Right forelimb (tissue), 1 donor: ENCODE results near the gene PIK3CA.
"Not testable (repeated sequence)": the region's sequence is repeated elsewhere in the genome, so short reads cannot be mapped to it uniquely, and the experiment has no call there.

Experiments used
- DNase-seq: peaks from one replicate; pipeline ENCODE4 v3.0.0-alpha.2; 2018

PIK3CA gene

DNA sequence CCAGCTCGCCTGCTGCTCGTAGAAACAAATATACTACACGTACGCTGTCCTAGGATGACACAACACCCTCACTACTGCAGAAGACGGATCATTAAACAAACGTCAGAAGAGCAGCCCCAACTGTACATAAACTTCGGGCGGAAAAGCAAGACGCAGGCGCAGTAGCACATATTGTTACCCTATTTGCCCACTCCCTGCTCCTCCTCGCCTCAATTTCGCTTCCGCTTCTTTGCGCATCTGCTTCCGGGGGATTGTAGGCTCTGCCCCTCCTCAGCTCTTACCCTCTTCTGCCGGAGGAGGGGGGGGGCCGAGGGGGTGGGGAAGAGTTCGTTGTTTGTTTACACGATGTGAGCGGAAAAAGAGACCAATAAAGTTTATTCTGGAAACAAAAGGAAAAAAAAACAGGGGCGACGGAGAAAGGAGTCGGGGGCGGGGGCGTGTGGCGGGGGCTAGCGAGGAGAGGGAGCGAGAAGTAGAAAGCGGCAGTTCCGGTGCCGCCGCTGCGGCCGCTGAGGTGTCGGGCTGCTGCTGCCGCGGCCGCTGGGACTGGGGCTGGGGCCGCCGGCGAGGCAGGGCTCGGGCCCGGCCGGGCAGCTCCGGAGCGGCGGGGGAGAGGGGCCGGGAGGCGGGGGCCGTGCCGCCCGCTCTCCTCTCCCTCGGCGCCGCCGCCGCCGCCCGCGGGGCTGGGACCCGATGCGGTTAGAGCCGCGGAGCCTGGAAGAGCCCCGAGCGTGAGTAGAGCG is at the start of gene PIK3CA:
Gene PIK3CA (plus strand): TSS at position 485 of the 743 bp plus-strand sequence. CDS start 50,469 bp downstream, outside the sequence.
- DNase-seq, result peak; percentile 94

DNA sequence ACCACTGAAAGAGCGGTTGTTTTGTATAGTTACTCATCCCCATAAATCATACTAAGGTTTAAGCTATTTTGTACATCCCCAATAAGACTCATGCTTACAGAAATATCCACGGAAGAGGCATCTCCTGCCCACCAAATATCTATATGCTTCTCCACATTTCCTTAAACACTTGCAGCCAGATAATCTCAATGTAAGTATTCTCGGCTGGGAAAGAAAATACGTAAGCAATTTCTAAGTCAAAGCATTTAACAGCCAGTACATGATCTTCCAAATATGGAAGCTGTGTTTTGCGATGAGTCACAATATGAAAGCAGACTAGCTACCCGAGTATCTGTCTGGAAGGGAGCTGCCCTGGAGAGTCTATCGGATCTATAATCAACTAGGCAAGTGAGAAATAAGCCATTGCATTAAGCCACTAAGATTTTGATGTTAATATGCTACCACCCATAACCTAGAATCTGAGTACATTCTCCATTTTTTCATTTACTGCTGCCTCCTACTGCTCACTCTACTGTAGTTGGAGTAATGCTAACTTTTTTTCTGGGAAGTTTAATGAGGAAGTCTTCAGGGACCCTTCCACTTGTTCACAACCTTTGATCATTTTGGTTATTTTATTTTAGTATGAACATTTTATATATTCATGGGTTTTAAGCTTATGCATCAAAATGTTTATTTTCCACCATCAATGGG is 49.6 kb upstream of the PIK3CA start:
- no peak for DNase-seq

DNA sequence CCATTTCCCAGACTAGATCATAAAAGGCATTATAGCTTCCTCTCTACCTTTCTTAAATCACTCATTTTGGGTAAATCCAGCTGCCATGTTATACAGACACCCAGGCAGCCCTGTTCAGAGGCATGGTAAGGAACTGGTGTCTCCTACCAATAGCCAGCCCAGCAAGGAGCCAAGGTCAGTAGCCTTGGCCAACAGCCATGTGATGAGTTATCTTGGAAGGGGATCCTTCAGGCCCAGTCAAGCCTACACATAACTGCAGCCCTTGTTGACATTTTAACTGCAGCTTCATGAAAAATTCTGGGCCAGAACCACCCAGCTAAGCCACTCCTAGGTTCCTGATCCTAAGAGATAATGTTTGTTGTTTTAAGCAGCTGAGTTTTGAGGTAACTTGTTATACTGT is 47.5 kb upstream of the PIK3CA start:
- DNase-seq, result no peak

DNA sequence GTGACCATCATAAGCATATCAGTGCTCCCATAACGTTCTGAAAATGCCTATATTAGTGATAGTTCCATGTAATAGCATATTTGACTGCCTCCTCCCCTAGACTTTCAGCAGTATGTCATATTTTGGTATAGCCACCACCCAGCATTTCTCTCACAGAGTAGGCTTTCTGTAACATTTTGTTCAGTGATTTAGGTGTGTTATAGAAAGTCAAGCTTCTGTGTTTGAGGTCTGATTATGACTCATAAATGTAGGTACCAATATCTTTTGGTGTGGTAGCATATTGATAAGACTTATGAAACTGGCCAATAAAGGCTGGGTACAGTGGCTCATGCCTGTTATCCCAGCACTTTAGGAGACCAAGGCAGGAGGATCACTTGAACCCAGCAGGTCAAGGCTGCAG is 42.3 kb upstream of the PIK3CA start:
- DNase-seq, result no peak

DNA sequence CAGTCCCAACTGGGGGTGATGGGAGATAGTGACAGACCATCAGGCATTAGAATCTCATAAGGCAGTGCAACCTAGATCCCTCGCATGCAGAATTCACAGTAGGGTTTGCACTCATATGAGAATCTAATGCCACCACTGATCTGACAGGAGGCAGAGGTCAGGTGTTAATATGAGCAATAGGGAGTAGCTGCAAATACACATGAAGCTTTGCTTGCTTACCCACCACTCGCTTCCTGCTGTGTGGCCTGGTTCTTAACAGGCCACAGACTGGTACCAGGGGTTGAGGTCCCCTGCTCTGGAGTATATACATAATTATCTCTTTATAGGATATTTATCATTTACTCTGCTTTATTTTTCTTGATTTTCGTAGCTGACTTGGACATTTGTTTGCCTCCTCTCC is 40.5 kb upstream of the PIK3CA start:
- no peak for DNase-seq

DNA sequence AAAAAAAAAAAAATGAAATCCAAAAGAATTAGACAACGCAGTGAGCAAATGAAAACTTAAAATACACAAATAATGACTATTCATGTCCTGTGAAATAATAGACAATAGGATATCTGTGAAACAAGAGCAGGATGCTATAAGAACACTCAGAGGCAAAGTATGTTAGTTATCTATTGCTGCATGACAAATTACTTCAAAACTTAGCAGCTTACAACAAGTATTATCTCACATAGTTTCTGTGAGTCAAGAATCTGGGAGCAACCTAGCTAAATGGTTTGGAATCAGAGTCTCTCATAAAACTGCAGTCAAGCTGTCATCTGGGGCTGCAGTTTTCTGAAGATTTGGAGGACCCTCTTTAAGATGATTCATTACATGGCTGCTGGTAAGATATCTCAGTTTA is 40.1 kb upstream of the PIK3CA start:
- no peak for DNase-seq

DNA sequence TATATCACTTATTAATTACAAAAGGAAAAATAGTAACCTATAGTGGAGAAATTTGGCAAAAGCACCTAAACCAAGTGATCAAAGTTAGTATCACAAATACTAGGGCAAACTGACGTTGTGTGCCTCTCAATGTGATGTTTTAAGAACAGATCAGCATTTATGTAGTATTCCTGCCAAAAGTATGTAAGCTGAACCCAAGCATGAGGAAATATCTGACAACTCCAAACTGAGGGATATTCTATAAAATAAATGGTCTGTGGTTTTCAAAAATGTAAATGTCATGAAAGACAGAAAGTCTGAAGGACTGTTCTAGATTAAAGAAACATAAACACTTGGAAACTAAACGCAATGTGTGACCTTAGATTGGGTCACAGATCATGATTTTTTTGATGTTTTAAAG is 34.3 kb upstream of the PIK3CA start:
- DNase-seq, result no peak

DNA sequence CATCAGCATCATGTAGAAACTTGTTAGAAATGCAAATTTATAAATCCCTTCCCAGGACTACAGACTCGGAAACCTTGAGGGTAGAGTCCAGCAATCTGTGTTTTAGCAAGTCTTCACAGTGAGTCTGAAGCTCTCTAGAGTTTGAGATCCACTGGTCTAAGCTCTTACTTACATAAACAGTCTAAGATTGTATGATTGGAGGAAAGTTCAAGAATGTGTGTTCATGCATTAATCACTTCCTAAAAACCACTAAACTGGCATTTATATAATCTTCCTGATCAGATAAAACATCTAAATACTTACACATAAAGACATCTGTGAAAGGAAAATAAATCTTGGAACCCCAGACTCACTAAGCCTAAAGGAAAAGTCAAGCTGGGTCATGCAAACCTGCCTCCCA is 32.7 kb upstream of the PIK3CA start:
- not testable (repeated sequence) for DNase-seq

DNA sequence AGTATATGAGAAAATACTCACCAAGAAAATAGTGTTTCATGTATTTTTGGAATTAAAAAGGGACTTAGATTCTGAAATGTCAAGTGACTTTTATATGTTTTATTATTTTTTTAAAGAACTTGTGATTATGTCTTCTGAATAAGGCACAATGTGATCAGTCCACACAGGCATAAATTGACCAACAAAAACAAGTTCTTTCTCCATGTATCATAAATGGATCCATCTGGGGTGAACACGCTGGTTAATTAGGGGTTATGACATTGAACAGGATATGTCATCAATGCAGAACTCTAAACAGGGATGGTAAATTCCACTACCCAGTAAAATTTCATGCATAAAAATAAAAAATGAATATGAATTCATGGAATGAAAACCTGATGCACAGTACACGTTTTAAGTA is 31.3 kb upstream of the PIK3CA start:
- no peak for DNase-seq

DNA sequence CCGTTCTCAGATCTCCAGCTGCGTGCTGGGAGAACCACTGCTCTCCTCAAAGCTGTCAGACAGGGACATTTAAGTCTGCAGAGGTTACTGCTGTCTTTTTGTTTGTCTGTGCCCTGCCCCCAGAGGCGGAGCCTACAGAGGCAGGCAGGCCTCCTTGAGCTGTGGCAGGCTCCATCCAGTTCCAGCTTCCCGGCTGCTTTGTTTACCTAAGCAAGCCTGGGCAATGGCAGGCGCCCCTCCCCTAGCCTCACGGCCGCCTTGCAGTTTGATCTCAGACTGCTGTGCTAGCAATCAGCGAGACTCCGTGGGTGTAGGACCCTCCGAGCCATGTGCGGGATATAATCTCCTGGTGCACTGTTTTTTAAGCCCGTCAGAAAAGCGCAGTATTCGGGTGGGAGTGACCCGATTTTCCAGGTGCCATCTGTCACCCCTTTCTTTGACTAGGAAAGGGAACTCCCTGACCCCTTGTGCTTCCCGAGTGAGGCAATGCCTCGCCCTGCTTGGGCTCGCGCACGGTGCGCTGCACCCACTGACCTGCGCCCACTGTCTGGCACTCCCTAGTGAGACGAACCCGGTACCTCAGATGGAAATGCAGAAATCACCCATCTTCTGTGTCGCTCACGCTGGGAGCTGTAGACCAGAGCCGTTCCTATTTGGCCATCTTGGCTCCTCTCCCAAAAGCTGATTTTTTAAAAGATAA is 15.8 kb upstream of the PIK3CA start:
- DNase-seq, result not testable (repeated sequence)

DNA sequence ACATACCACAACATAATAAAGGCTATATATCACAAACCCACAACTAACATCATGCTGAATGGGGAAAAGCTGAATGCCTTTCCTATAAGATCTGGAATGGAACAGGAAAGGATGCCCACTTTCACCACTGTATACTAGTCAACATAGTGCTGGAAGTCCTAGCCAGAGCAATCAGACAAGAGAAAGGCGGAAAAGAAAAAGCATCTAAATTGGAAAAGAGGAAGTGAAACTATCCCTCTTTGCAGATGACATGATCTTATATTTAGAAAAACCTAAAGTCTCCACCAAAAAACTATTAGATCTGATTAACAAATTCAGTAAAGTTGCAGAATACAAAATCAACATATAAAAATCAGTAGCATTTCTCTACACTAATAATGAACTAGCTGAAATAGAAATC is 14.6 kb upstream of the PIK3CA start:
- DNase-seq, result no peak

DNA sequence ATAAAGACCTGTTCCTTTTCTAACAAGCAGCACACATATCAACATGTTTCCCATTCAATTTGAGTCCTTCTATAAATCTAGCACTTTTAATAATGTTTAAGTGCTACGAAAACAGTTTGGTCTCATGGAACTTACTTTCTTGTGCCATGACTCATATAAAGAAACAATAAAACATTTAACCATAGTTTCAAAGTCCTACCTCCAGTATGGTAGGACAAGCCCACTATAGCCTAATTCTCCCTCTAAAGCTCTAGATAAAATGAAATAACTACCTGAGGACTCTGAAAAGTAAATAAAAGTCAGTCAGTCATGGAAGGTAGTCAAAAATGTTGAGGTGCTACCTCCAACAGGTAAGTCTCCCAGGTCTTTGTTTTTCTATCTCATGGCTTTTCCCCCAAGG is 12.0 kb upstream of the PIK3CA start:
- no peak for DNase-seq

DNA sequence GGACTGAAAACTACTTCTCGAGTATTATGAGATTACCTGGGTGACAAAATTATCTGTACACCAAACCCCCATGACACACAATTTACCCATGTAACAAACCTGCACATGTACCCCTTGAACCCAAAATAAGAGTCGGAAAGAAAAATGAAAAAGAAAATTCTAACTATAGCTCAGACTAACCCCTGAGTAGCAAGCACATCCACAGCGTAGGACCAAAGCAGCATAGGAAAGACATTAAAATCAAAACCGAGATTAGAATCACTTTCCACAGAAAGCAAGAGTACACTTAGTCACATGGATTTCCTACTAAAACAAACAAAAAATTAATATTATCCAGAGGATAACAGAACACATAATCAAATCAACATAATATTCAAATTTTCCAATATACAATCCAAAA is 6.3 kb upstream of the PIK3CA start:
- no peak for DNase-seq

DNA sequence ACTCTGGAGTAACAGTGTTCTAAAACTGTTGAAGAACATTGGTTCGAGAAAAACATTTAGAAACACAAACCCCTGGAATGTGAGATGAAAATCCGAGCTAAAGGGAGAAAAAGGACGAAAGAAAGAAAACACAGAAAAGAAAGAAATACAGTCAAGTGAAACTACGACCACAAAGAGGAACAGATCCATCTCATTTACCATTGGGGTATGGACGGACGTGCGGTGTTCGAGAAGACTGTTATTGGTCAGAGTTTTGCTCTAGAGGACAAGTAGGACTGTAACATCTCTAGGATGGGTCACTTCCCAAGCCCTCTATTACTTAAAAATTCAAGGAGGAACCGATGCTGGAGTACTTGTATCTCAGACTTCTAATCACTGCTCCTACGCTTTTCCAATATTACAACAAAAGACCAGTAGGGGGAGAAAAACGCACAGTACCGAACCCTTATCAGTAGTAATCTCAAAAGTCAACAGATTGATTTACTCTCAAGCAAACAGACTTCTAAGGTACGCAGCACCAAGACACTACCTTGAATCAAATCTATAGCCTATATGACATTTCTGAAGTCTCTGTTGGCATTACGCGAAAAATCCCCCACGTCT is 1.1 kb upstream of the PIK3CA start:
- DNase-seq, result peak; percentile 47

DNA sequence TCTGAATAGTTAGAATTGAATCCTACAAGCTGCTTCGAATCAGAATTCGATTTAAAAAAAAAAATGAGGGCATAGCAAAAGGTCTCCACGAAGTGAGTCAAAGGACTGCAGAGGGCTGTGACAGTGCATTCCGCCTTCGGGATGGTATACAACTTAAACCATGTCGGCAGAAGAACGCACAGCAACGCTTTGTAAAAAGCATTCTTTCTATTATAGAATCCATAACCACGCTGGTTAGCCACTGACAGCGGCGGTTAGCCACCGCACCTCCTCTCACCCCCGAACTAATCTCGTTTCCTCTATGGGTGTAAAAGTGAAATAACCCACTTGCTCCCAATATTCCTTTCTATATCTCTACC is 664 bp upstream of the PIK3CA start:
- no peak for DNase-seq

DNA sequence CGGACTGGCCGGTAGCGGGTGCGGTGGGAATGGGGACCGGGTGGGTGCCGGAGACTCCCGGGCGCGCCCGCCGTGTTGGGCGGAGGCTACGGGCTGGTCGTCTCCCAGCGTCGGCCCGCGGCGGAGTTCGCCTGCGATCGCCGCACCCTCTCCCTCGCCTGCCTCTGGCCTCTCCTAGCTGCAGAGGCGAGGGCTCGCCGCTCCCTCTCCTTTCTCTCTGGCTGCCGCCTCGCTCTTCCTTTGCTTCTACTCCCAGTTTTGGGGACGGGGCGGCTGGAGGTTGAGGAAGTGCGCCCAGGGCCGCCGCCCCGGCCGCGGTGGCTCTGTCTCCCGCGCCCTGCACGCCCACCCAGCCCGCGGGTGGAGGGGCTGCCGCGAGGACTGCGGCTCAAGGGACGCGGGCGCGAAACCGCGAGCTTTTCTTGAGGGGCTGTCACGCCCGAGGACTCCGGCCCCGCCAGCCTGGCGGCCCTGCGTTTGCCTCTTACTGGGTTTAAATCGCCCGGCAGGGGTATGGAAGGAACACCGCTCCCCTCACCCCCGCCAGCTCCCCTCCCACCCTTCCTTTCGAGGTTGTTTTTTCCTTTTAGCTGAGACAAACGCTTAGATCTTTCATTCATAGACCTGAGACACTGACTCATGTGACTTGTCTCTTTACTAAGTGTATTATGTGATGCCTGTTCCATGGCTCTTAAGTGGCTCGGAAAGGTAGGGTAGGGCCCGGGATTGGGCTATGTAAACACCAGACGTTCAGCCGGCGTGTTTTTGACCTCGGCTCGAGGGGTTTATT is 654 bp downstream of the PIK3CA start:
- peak; percentile 75 for DNase-seq

DNA sequence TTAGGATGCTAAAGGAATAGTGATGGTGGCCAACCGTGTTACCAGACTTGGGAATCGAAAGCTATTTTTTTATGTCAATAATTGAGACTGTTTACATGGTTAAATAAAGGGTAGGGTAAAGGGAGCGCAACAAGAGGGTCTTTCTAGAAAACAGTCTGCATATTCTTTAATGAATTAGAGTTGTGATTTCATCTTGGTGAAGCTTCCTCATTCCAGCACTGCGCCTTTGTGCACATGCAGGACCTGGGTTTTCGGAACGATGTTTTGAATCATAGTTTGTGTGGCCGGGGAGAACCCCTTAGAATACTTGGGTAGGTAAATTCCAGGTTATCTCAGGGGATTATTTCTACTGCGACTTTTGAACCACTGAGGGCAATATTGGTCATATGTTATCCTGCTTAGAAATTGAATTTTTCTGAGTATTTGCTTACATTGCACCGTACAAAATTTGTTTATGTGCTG is 1.3 kb downstream of the PIK3CA start:
- no peak for DNase-seq

DNA sequence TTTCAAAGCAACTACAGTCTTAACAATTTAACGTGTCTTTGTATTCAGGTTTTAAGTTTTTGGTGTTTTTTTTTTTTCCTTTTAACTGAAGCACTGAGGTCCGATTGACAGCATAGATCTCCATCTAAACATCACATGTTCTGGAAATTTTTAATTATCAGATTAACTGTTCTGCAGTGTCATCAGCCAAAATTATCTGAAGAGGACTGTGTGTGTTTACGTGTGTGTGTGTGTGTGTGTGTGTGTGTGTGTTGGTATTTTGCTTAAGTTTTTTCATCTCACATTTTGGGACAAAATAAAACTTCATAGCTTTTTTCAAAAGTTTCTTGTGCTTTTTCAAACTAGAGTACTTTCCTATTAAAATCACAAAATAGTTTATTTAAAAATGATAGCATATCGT is 1.8 kb downstream of the PIK3CA start:
- DNase-seq, result no peak

DNA sequence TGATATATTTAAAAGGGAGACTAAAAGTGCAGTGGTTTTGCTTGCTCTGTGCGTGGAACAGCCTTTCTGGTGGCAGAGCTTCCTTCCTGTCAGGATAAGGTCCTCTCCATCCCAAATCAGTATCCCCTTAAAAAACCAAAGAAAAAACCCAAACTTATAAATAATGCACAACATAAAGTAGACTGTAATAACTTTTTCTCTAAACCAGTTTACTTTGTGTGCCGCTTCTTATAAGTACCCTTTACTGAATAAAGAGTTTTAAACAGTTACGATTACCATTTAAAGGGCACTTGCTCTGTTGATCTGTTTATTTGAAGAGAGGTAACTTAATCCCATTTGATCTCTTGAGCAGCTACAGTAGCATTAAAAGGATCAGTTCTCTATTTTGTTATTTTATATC is 2.5 kb downstream of the PIK3CA start:
- DNase-seq, result no peak

DNA sequence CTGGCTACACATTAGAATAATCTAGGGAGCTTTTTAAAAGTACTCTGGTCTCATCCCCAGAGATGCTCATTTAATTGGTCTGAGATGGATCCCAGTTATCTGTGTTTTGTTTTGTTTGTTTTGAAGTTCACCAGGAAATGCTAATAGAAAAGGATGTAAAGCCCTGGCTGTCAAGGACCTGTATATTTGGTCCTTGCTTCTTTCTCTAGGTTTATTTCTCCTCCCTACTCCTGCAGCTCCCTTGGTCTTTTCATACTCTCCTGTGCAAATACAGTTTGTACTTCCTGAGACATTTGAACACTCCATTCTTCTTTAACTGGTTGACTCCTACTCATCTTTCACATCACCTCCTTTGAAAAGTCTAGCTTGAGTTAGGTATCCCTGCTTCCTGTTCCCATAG is 3.3 kb downstream of the PIK3CA start:
- no peak for DNase-seq

DNA sequence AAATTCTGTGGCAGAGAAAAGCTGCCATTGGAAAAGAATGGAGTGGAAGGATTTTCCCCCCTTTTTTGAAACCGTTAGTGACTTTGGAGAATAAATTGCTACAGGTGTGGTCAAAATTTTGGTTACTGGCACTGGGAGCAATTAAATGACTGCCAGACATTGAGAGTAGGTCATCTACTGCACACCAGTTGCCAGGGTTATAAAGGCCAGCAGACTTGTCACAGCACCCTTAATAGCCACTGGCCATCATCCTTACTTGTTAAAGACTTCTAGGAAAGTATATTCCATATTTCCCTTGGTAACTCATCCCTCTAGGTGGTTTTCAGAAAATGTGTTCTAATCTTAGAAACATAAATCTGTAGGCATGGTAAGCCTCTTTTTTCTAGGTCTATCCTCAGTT is 8.0 kb downstream of the PIK3CA start:
- no peak for DNase-seq

DNA sequence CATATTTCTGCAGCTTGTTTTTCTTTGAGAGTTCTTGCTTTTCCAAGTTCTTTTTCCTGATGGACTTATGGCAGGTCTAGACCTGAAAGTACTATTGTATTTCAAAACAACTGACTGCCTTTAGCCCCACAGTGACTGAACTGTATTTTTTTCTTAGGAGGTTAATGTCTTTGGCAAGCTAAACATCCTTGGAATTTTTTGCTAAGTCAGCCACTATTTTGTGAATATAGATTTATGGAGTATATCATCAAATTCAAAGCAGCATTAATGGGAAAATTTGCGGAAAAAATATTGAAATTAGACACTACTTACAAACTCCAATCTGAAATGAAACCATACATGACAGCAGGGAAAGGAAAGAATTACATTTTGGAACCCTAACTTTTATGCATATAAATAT is 8.6 kb downstream of the PIK3CA start:
- DNase-seq, result no peak
